ENCODE data around the gene ZSCAN10. TPM values are rescaled to one million over a fixed set of nuclear protein-coding genes. Genes with fewer than 3 reads are reported as not detected.

Gene ZSCAN10
- polyA plus RNA-seq, 1 donor from 2014 or later, result 0.10 TPM

DNA sequence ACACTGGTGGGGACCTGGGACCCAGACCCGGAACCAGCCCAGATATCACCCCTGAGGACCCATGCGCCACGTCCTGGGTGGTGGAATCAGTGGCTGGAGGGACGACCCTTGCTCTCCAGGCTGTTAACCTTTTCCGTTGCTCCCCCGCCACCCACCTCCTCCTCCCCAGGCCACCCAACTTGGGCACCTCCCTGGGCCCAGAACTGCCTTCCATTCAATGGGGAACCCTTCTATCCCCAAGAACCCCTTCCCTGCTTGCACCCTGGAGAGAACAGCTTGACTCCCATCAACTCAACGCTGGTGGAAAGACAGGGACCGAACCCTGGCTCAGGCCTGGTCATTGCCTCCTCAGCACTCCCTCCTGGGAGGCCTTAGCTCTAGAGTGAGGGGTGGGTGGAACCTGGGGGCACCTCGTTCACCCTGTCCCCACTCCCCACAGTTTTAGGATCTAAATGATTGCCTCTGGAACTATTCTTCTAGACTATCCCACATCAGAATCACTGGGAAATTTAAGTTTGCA lies 39.3 kb downstream of the ZSCAN10 start:
- Histone ChIP-seq H3K4me3 (ENCODE audit: low read length) (peak overlapping the region; percentile 97), H3K27me3 (ENCODE audit: insufficient read depth, low read depth, low read length) (no peaks in the 10 kb centered on the region), H3K9me2 (ENCODE audit: insufficient read depth, low read length) (no peaks in the 10 kb centered on the region), H3K79me2 (replicated peaks; ENCODE audit: insufficient read depth, low read length) (no peaks in the 10 kb centered on the region), H4K20me1 (ENCODE audit: insufficient read depth) (no peaks in the 10 kb centered on the region), H3K36me3 (ENCODE audit: insufficient read depth, low read length) (no peaks in the 10 kb centered on the region), H3K9ac (ENCODE audit: low read length) (peak overlapping the region; percentile 88), H3K4me2 (ENCODE audit: low read length) (peak overlapping the region; percentile 39), H3K27ac (ENCODE audit: low read length) (no peak overlapping the region), H3F3A (ENCODE audit: insufficient read depth, low read length, poor library complexity, severe bottlenecking) (no peaks in the 10 kb centered on the region), H3K9me3 (ENCODE audit: low read length) (no peaks in the 10 kb centered on the region), H2AFZ (ENCODE audit: low read depth, low read length) (peak overlapping the region; percentile 76)
- TF ChIP-seq EZH2 (IDR thresholded peaks at IDR 0.05; ENCODE audit: borderline replicate concordance, insufficient read depth, low read length, poor library complexity, severe bottlenecking), result no peak
- no peak for TF ChIP-seq TAF1 (IDR thresholded peaks at IDR 0.05; ENCODE audit: low read depth)
- TF ChIP-seq SMC3 (conservative IDR thresholded peaks at IDR 0.05; ENCODE audit: poor library complexity), result no peak
- no peak for TF ChIP-seq EP300 (conservative IDR thresholded peaks at IDR 0.05; ENCODE audit: poor library complexity, severe bottlenecking)
- no peak for TF ChIP-seq RAD21 (conservative IDR thresholded peaks at IDR 0.05)
- no peak for TF ChIP-seq MXI1 (conservative IDR thresholded peaks at IDR 0.05; ENCODE audit: poor library complexity, severe bottlenecking)
- TF ChIP-seq POLR2AphosphoS5 (IDR thresholded peaks at IDR 0.05), result no peak
- no peak for TF ChIP-seq REST (IDR thresholded peaks at IDR 0.05; ENCODE audit: borderline replicate concordance)
- TF ChIP-seq CTCF (IDR thresholded peaks at IDR 0.05; ENCODE audit: poor library complexity, severe bottlenecking), result no peak

DNA sequence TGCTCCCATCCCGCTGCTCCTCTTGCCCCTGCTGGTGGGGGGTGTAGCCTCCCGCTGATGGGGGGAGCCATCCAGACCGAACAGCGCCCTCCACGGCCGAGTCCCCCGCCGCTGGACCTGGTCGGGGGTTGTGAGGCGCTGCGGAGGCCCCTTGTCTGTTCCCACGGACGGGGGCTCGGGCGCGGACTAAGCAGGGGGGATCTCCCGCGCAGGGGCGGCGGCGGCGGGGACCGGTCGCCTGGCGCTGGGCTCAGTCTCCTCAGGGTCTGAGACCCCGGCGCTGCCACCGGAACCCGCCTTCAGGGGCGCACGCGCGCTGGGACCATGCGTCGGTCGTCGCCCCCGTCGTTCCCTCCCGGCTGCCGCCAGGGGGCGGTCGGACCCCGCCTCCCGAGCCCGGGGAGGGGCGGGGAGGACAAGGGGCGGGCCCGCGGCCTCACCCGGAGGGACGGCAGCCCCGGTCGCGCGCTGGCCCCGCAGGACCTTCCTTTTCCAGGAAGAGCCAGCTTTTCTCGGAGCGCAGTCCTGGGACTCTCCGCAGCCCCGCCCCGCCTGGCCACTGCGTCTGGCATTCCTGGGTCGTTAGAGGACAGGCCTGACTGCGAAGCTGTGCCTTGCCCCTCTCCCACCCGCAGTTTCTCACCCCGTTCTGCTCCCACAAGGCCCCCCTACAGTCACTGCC lies 39.9 kb downstream of the ZSCAN10 start:
- TF ChIP-seq RAD21 (conservative IDR thresholded peaks at IDR 0.05), result peak; percentile 85
- no peak for TF ChIP-seq TAF1 (IDR thresholded peaks at IDR 0.05; ENCODE audit: low read depth)
- TF ChIP-seq EZH2 (IDR thresholded peaks at IDR 0.05; ENCODE audit: borderline replicate concordance, insufficient read depth, low read length, poor library complexity, severe bottlenecking), result no peak
- peak; percentile 19 for TF ChIP-seq EP300 (conservative IDR thresholded peaks at IDR 0.05; ENCODE audit: poor library complexity, severe bottlenecking)
- peak; percentile 97 for TF ChIP-seq CTCF (IDR thresholded peaks at IDR 0.05; ENCODE audit: poor library complexity, severe bottlenecking)
- peak; percentile 71 for TF ChIP-seq POLR2AphosphoS5 (IDR thresholded peaks at IDR 0.05)
- TF ChIP-seq MXI1 (conservative IDR thresholded peaks at IDR 0.05; ENCODE audit: poor library complexity, severe bottlenecking), result peak; percentile 69
- peak; percentile 37 for TF ChIP-seq REST (IDR thresholded peaks at IDR 0.05; ENCODE audit: borderline replicate concordance)
- peak; percentile 81 for TF ChIP-seq SMC3 (conservative IDR thresholded peaks at IDR 0.05; ENCODE audit: poor library complexity)
- Histone ChIP-seq H3K27me3 (ENCODE audit: insufficient read depth, low read depth, low read length) (no peaks in the 10 kb centered on the region), H3F3A (ENCODE audit: insufficient read depth, low read length, poor library complexity, severe bottlenecking) (no peaks in the 10 kb centered on the region), H3K36me3 (ENCODE audit: insufficient read depth, low read length) (no peaks in the 10 kb centered on the region), H3K4me3 (ENCODE audit: low read length) (peak overlapping the region; percentile 97), H3K4me2 (ENCODE audit: low read length) (peak overlapping the region; percentile 55), H2AFZ (ENCODE audit: low read depth, low read length) (peak overlapping the region; percentile 85), H3K9me3 (ENCODE audit: low read length) (no peaks in the 10 kb centered on the region), H3K9me2 (ENCODE audit: insufficient read depth, low read length) (no peaks in the 10 kb centered on the region), H3K9ac (ENCODE audit: low read length) (peak overlapping the region; percentile 88), H3K27ac (ENCODE audit: low read length) (peak overlapping the region; percentile 51), H4K20me1 (ENCODE audit: insufficient read depth) (no peaks in the 10 kb centered on the region), H3K79me2 (replicated peaks; ENCODE audit: insufficient read depth, low read length) (no peaks in the 10 kb centered on the region)

Measured in neural cell (in vitro differentiated cells).